Ascending aorta (tissue), 2 donors: ENCODE data around the gene ARHGAP35. TPM values are rescaled to one million over a fixed set of nuclear protein-coding genes. Genes with fewer than 3 reads are reported as not detected.

Experiments used
- DNase-seq, 2 donors: peaks; one replicate each; pipeline ENCODE4 v3.0.0-alpha.2; 2019; ENCODE audit warnings: low spot score in 2 of 2
- H3K27ac ChIP-seq, 2 donors: fragments of 200-600 bp; sonication (generic); one replicate each; pipeline ENCODE4 v1.5.1; 2016 to 2017; ENCODE audit warnings: mild to moderate bottlenecking in 1 of 2
- H3K27me3 ChIP-seq: fragments of 200-600 bp; sonication (generic); one replicate; pipeline ENCODE4 v1.5.1; 2017
- H3K36me3 ChIP-seq, 2 donors: fragments of 200-600 bp; sonication (generic); one replicate each; pipeline ENCODE4 v1.5.1; 2016
- H3K4me1 ChIP-seq, 2 donors: fragments of 200-600 bp; sonication (generic); one replicate each; pipeline ENCODE4 v1.5.1; 2016 to 2017; ENCODE audit warnings: mild to moderate bottlenecking in 1 of 2
- H3K4me3 ChIP-seq, 2 donors: fragments of 200-600 bp; sonication (generic); one replicate each; pipeline ENCODE4 v1.5.1; 2016 to 2017; ENCODE audit warnings: mild to moderate bottlenecking in 1 of 2
- H3K9me3 ChIP-seq, 2 donors: fragments of 200-600 bp; sonication (generic); one replicate each; pipeline ENCODE4 v1.5.1; 2016
- intact Hi-C: fragments of 100-400 bp; cut with DNase I; formaldehyde crosslinking; loops from one replicate; pipeline ENCODE4 v1.15.1; 2023
- total RNA-seq: library from RNA; depleted of rRNA; stranded (reverse); fragments of >200 nt; gene quantifications from one replicate; pipeline ENCODE4 v1.1.0, GENCODE V29; 2016
- TF ChIP-seq, protein P1 (sequence below), 3 experiments: fragments of 200-600 bp in 2 of 3; fragments of 450-650 bp in 1 of 3; sonication (generic) in 2 of 3; IDR thresholded peaks; one replicate each; pipeline ENCODE4 v1.5.1; 2016 to 2019; ENCODE audit warnings: antibody characterized with exemption in 3 of 3, mild to moderate bottlenecking in 1 of 3, moderate library complexity in 1 of 3

The ARHGAP35 gene
- total RNA-seq, 1 donor from 2014 or later: 23.7 TPM

DNA sequence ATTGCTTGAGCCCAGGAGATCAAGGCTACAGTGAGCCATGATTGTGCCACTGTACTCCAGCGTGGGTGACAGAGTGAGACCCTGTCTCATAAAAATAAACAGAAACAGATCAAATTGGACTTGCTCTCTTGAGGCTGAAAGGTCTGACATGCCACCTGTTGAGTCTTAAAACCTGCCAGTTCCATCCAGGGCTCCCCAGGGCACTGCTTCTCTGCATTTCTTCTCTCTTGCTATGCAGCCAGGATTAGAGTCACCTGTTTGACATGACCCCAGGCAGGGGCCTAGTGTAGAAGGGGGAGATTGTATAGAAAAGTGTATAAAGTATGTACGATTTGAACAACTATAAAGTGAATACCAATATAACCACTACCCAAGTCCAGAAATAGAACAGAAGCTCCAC lies 45.4 kb downstream of the ARHGAP35 start:
- Histone ChIP-seq H3K27me3 (no peaks in the 10 kb centered on the region), H3K4me1 (peaks cover 0 to 25% of the 10 kb centered on the region in 2 donors), H3K9me3 (no peaks in the 10 kb centered on the region), H3K36me3 (no peaks in the 10 kb centered on the region), H3K27ac (no peak overlapping the region), H3K4me3 (no peak overlapping the region)
- TF ChIP-seq, protein P1, sequence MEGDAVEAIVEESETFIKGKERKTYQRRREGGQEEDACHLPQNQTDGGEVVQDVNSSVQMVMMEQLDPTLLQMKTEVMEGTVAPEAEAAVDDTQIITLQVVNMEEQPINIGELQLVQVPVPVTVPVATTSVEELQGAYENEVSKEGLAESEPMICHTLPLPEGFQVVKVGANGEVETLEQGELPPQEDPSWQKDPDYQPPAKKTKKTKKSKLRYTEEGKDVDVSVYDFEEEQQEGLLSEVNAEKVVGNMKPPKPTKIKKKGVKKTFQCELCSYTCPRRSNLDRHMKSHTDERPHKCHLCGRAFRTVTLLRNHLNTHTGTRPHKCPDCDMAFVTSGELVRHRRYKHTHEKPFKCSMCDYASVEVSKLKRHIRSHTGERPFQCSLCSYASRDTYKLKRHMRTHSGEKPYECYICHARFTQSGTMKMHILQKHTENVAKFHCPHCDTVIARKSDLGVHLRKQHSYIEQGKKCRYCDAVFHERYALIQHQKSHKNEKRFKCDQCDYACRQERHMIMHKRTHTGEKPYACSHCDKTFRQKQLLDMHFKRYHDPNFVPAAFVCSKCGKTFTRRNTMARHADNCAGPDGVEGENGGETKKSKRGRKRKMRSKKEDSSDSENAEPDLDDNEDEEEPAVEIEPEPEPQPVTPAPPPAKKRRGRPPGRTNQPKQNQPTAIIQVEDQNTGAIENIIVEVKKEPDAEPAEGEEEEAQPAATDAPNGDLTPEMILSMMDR (IDR thresholded peaks at IDR 0.05): no peak
- no peak for DNase-seq
- intact Hi-C loops: no loop called here

DNA sequence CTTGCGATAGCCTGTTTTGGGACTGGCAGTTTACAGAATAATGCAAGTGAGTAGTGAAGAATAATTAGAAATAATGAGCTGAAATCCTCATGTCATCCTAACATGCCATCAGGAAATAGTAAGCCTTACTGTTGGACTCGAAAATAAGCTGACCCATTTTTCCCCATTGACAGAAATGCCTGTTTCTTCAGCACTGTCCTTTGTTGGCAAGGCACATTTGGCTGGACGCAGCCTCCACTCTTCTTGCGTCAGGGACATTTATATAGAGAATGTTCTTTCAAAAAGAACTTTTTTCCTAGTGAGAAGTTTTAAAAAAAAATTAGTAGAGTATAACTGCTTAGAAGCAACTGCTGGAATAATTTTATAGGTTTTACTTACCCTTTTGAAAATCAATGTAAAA lies 47.1 kb downstream of the ARHGAP35 start:
- TF ChIP-seq, protein P1 (IDR thresholded peaks at IDR 0.05): no peak
- intact Hi-C loops: no loop called here
- DNase-seq: no peak
- H3K27ac ChIP-seq: no peak overlapping the region
- H3K27me3 ChIP-seq: no peaks in the 10 kb centered on the region
- no peaks in the 10 kb centered on the region for H3K36me3 ChIP-seq
- H3K4me1 ChIP-seq: peaks cover 0 to 14% of the 10 kb centered on the region in 2 donors
- H3K9me3 ChIP-seq: no peaks in the 10 kb centered on the region
- no peak overlapping the region for H3K4me3 ChIP-seq

DNA sequence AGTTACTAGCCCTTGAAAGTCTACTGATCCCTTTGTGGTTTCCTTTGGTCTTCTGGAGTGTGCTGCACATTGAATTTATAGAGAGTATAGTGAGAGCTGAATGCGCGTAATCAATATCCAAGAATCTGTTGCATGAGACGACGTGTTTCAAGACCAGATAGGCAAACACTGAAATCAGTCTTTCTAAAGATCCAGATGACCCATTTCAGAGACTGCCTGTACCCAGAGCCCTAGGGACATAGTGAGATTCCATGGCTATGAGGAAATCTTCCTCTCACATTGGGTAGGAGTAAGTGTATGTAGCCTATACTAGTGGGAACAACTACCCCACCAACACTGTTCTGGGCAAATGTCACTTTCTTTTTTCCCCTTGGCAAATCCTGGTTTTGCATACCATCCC lies 48.6 kb downstream of the ARHGAP35 start:
- Histone ChIP-seq H3K4me1 (peaks cover 0 to 23% of the 10 kb centered on the region in 2 donors), H3K4me3 (no peak overlapping the region), H3K9me3 (no peaks in the 10 kb centered on the region), H3K36me3 (no peaks in the 10 kb centered on the region), H3K27ac (no peak overlapping the region), H3K27me3 (no peaks in the 10 kb centered on the region)
- DNase-seq: no peak
- intact Hi-C loops: no loop called here
- TF ChIP-seq, protein P1 (IDR thresholded peaks at IDR 0.05): no peak

Other genes starting within 250 kb of the ARHGAP35 start
- 120 TPM for gene PTGIR, start 235.9 kb upstream of the ARHGAP35 start, total RNA-seq
- not detected for gene GNG8, start 224.8 kb upstream of the ARHGAP35 start, total RNA-seq
- 104 TPM for gene DACT3, start 199.8 kb upstream of the ARHGAP35 start, total RNA-seq
- 101 TPM for gene PRKD2, start 143.9 kb upstream of the ARHGAP35 start, total RNA-seq
- gene FKRP, start 114.9 kb upstream of the ARHGAP35 start, total RNA-seq: 11.8 TPM
- gene STRN4, start 114.5 kb upstream of the ARHGAP35 start, total RNA-seq: 151 TPM
- 86.8 TPM for gene SLC1A5, start 72.4 kb upstream of the ARHGAP35 start, total RNA-seq
- gene AP2S1, start 10.2 kb upstream of the ARHGAP35 start, total RNA-seq: 96.6 TPM
- not detected for gene NPAS1, start 158.8 kb downstream of the ARHGAP35 start, total RNA-seq
- gene TMEM160, start 187.6 kb downstream of the ARHGAP35 start, total RNA-seq: 64.5 TPM